Activated CD4-positive, alpha-beta T cell treated with anti-CD3 and anti-CD28 coated beads, Interleukin-2, amount 10 ng/mL, durations not matched to agents 7 days and 5 days (primary cell): ENCODE results near the gene BSN. TPM values are rescaled to one million over a fixed set of nuclear protein-coding genes. Genes with fewer than 3 reads are reported as not detected.

ENCODE experiments used
- CTCF ChIA-PET: fragments of 350-600 bp; sonication (Branson Sonifier 250); formaldehyde crosslinking; loops from one replicate; lab custom pipeline; 2021; ENCODE audit warnings: antibody characterized with exemption; lab: Charles Lee
- POLR2A ChIA-PET: fragments of 350-600 bp; sonication (Branson Sonifier 250); formaldehyde crosslinking; loops from one replicate; lab custom pipeline; 2021; ENCODE audit warnings: antibody characterized with exemption; lab: Charles Lee
- DNase-seq: peaks from one replicate; pipeline ENCODE4 v3.0.0-alpha.2; 2020
- H3K27ac Mint-ChIP-seq: one replicate; pipeline ENCODE4 v1.8.0; 2021; ENCODE audit warnings: mild to moderate bottlenecking, moderate library complexity, mixed read lengths
- H3K27me3 Mint-ChIP-seq: one replicate; pipeline ENCODE4 v1.8.0; 2021; ENCODE audit warnings: mixed read lengths
- H3K36me3 Mint-ChIP-seq: one replicate; pipeline ENCODE4 v1.8.0; 2021; ENCODE audit warnings: low read depth, mixed read lengths
- H3K4me1 Mint-ChIP-seq: one replicate; pipeline ENCODE4 v1.8.0; 2021; ENCODE audit warnings: mixed read lengths
- H3K4me3 Mint-ChIP-seq: one replicate; pipeline ENCODE4 v1.8.0; 2021; ENCODE audit warnings: mild to moderate bottlenecking, moderate library complexity, mixed read lengths
- H3K9me3 Mint-ChIP-seq: one replicate; pipeline ENCODE4 v1.8.0; 2021; ENCODE audit warnings: mixed read lengths
- total RNA-seq, 2 experiments: library from RNA; stranded (reverse); gene quantifications; one replicate each; pipeline ENCODE4 v1.2.3, GENCODE V29; 2021

The BSN gene
- total RNA-seq, 2 experiments from 2014 or later = 0.06 to 0.07 TPM

DNA sequence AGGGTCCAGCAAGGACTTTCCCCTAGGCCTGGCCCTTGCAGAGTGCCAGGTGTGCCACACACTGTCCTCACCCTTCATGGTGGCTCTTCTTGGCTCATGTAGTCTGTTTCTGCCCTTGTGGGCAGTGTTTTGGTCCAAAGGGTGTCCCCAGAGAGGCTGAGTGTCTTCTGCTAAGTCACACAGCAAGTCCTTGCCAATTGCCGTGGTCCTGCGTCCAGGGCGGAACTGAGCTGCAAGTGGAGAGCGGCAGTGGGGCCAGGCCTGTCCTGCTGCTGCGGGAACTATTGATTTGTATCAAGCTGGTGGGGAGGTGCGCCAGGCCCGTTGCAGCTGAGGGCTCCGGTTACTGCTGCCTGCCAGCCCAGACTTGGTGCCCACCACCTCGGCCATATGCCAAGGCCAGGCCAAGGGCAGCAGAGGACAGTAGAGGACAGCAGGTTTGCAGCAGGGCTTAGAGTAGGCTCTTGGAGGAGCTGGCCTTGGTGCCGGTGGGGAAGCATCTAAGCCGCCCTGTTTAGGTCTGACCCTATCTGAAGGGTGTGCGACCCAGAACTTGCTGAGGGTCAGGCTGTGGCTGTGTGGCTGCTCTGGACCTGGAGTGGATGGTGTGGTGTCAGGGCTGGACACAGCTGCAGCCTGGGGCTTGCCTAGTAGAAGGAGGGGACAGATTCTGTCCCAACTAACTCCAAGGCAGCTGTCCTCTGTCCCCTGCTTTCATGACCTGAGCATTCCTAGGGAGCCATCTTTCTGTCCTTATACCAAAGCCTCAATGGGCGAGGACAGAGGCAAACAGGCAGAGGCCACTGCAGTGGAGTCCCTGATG lies 160.7 kb downstream of the BSN start:
- CTCF ChIA-PET = interaction anchor here (1.2 kb wide), 1 partner anchor 10 kb away, joined by 4 read pairs; no protein-coding TSS in a partner anchor
- DNase-seq = no peak
- H3K36me3 Mint-ChIP-seq = peaks cover 5% of the 10 kb centered on the region
- H3K4me1 Mint-ChIP-seq = peaks cover 37% of the 10 kb centered on the region
- POLR2A ChIA-PET = no interaction called here
- H3K4me3 Mint-ChIP-seq = no peak overlapping the region
- H3K27ac Mint-ChIP-seq = no peak overlapping the region
- no peaks in the 10 kb centered on the region for H3K27me3 Mint-ChIP-seq
- no peaks in the 10 kb centered on the region for H3K9me3 Mint-ChIP-seq

GRCh38 chr3:49715611-49716121 lies 161.4 kb downstream of the BSN start:
- H3K9me3 Mint-ChIP-seq = no peaks in the 10 kb centered on the region
- DNase-seq = no peak
- H3K4me3 Mint-ChIP-seq = no peak overlapping the region
- no peaks in the 10 kb centered on the region for H3K27me3 Mint-ChIP-seq
- peaks cover 5% of the 10 kb centered on the region for H3K36me3 Mint-ChIP-seq
- peaks cover 39% of the 10 kb centered on the region for H3K4me1 Mint-ChIP-seq
- no peak overlapping the region for H3K27ac Mint-ChIP-seq
- CTCF ChIA-PET = no interaction called here
- POLR2A ChIA-PET = no interaction called here

DNA sequence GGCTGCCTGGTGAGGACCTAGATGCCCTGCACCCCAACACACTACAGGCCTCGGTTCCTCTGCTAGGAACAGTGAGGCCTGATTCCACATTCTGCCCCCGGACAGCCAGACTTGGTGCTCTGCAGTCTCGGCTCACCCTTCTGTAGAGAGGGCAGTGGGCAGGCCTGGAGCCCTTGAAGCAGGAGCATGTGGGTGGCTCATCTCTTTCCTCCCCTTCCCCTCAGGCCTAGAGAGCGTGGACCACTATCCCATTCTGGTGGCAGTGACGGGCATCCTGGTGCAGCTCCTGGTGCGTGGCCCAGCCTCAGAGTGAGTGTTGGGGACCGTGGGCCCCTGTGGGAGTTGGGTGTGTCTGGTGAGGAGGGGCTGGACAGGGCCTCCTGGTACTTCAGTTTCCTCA lies 161.9 kb downstream of the BSN start:
- Mint-ChIP-seq H3K4me3 (no peak overlapping the region), H3K27ac (no peak overlapping the region), H3K36me3 (peaks cover 7% of the 10 kb centered on the region), H3K9me3 (no peaks in the 10 kb centered on the region), H3K27me3 (no peaks in the 10 kb centered on the region), H3K4me1 (peaks cover 43% of the 10 kb centered on the region)
- ChIA-PET POLR2A (no interaction called here), CTCF (interaction anchor here (0.8 kb wide), 1 partner anchor 123 kb away, joined by 3 read pairs; no protein-coding TSS in a partner anchor)
- DNase-seq = no peak

GRCh38 chr3:49716691-49717210 lies 162.5 kb downstream of the BSN start:
- peaks cover 38% of the 10 kb centered on the region for H3K4me1 Mint-ChIP-seq
- no peak overlapping the region for H3K27ac Mint-ChIP-seq
- DNase-seq = no peak
- H3K36me3 Mint-ChIP-seq = peaks cover 9% of the 10 kb centered on the region
- POLR2A ChIA-PET = no interaction called here
- CTCF ChIA-PET = interaction anchor here (0.8 kb wide), 1 partner anchor 123 kb away, joined by 3 read pairs; no protein-coding TSS in a partner anchor
- no peak overlapping the region for H3K4me3 Mint-ChIP-seq
- no peaks in the 10 kb centered on the region for H3K9me3 Mint-ChIP-seq
- no peaks in the 10 kb centered on the region for H3K27me3 Mint-ChIP-seq

DNA sequence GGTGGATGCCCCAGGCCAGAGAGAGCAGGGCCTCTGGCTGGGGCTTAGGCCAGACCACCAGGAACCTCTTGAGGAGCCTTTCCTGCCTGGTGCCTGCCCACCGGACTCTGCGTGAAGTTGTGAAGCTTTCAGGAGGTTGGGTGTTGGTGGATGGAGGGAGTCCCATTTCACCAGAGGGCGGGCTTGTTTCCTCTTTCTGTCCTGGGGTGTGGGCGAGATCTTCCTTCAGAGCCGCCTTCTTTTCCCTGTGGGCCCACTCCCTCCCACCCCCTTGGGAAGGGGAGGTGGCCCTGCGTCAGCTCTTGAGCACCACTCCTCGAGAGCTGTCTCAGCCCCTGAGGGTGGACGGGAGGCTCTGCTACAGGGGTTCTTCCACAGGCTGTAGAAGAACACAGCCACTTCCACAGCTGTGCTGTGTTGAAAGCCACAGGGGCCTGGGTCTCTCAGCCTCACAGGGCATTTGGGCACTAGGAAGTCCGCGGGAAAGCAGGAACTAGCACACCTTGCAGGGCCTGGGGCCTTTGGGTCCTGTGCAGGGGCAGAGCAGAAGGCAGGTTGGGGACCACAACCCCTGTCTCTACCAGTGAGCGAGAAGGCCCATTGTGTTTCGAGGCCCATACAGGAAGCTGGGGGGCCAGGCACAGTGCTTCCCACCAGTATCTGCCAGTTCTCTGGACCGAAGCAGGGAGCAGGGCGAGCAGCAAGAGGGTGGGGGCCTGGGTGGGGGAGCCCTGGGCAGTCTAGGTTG lies 163.1 kb downstream of the BSN start:
- H3K9me3 Mint-ChIP-seq = no peaks in the 10 kb centered on the region
- DNase-seq = no peak
- POLR2A ChIA-PET = interaction anchor here (0.6 kb wide), 1 partner anchor 13 kb away, joined by 4 read pairs; no protein-coding TSS in a partner anchor
- peaks cover 38% of the 10 kb centered on the region for H3K4me1 Mint-ChIP-seq
- H3K36me3 Mint-ChIP-seq = peaks cover 8% of the 10 kb centered on the region
- CTCF ChIA-PET = interaction anchor here (0.5 to 2.7 kb wide), 4 partner anchors 10 to 122 kb away, joined by 3 to 9 read pairs (median 3); no protein-coding TSS in a partner anchor
- H3K27ac Mint-ChIP-seq = no peak overlapping the region
- no peak overlapping the region for H3K4me3 Mint-ChIP-seq
- no peaks in the 10 kb centered on the region for H3K27me3 Mint-ChIP-seq

DNA sequence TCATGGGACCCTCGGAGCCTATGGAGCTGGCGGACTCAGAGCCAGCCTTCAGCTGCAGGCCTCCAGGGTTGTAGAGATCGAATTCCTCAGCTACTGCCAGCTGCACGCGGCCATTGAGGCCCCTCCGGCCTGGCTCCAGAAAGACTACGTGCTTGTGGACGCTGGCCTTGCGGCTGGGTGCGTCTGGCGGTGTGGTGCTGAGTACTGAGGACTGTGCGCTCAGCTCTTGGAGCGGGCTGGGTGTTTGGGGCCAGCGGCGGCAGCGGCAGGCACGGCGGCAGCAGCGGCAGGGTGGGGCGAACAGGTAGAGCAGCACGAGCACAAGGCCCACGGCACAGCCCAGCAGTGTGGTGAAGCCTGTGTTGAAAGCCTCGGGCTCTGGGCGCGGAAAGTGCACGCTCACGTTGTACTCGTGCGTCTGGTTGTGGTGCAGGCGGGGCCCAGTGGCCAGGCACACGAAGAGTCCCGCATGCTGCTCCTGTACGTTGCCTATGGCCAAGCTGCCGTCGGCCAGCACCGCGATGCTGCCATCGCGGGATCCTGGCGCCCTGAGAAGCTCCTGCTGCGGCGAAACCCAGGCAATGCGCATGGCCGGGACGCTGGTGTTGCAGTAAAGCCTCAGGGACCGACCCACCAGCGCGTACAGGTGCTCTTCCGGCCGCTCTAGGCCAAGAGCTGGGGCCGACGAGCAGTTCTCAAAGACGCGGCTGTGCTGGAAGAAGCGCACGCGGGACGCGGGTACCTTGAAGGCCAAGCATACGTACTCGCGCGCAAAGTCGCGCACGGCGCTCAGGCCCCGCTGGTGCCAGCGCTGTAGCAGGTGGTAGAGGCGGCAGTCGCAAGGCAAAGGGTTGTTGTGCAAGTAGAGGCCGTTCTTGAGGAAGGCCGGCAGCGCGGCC lies 163.9 kb downstream of the BSN start:
- ChIA-PET POLR2A (interaction anchor here (0.6 kb wide), 1 partner anchor 14 kb away, joined by 4 read pairs; no protein-coding TSS in a partner anchor), CTCF (interaction anchor here (0.5 to 2.7 kb wide), 10 partner anchors 10 to 508 kb away, joined by 3 to 9 read pairs (median 3); partner anchors contain the start of genes INKA1 and IP6K1)
- peaks cover 13% of the 10 kb centered on the region for H3K36me3 Mint-ChIP-seq
- no peaks in the 10 kb centered on the region for H3K9me3 Mint-ChIP-seq
- no peaks in the 10 kb centered on the region for H3K27me3 Mint-ChIP-seq
- peak overlapping the region; percentile 78 for H3K4me3 Mint-ChIP-seq
- H3K4me1 Mint-ChIP-seq = peaks cover 35% of the 10 kb centered on the region
- no peak for DNase-seq
- peak overlapping the region; percentile 56 for H3K27ac Mint-ChIP-seq

DNA sequence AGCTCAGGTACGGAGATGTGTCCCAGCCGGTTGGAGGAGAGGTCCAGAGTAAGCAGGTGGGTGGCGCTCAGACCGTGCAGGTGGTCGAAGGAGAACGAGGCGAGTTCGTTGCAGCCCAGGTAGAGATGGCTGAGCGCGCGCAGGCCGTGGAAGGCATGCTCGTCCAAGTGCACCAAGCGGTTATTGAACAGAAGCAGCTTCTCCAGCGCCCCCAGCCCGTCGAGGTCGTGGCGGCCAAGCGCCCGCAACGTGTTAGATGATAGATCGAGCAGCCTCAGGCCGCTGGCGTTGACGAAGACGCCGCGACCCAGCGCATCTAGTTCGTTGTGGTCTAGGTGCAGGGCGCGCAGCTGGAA lies 164.6 kb downstream of the BSN start:
- H3K4me3 Mint-ChIP-seq = peak overlapping the region; percentile 78
- peaks cover 34% of the 10 kb centered on the region for H3K4me1 Mint-ChIP-seq
- H3K27ac Mint-ChIP-seq = peak overlapping the region; percentile 90
- CTCF ChIA-PET = interaction anchor here (0.6 to 2.7 kb wide), 10 partner anchors 12 to 508 kb away, joined by 3 to 9 read pairs (median 4); partner anchors contain the start of genes INKA1 and IP6K1
- POLR2A ChIA-PET = no interaction called here
- DNase-seq = no peak
- H3K9me3 Mint-ChIP-seq = no peaks in the 10 kb centered on the region
- no peaks in the 10 kb centered on the region for H3K27me3 Mint-ChIP-seq
- H3K36me3 Mint-ChIP-seq = peaks cover 13% of the 10 kb centered on the region

- Mint-ChIP-seq H3K36me3 (peaks cover 13% of the 10 kb centered on the region), H3K9me3 (no peaks in the 10 kb centered on the region), H3K27ac (peak within 1 kb of the TSS; percentile 90), H3K4me1 (peaks cover 35% of the 10 kb centered on the region), H3K4me3 (peak within 1 kb of the TSS; percentile 78), H3K27me3 (no peaks in the 10 kb centered on the region)
- ChIA-PET POLR2A (no interaction called here), CTCF (interaction anchor here (0.6 to 2.7 kb wide), 14 partner anchors 9 to 507 kb away, joined by 3 to 9 read pairs (median 4); partner anchors contain the start of genes INKA1 and IP6K1)
- DNase-seq = peak; percentile 94
Observed at GRCh38 chr3:49719214-49719884, 165.1 kb downstream of the BSN start, which contains the start of gene AMIGO3. Gene AMIGO3 (minus strand): TSS chr3:49719684. CDS start chr3:49719465, 219 bp downstream.

Other genes with a start within 250 kb of the BSN start
- gene USP4, start 214.4 kb upstream of the BSN start, total RNA-seq = 10 to 100 TPM; 87.1 to 88.4 TPM
- 100 to 1,000 TPM in 1 of 2 experiments, 10 to 100 TPM in 1; 89.7 to 110 TPM for gene GPX1, start 196.1 kb upstream of the BSN start, total RNA-seq
- gene RHOA, start 142.5 kb upstream of the BSN start, total RNA-seq = 100 to 1,000 TPM; 467 to 520 TPM
- 10 to 100 TPM; 23.3 to 24.8 TPM for gene TCTA, start 142.1 kb upstream of the BSN start, total RNA-seq
- 1 to 10 TPM; 6.2 to 6.3 TPM for gene AMT, start 132.0 kb upstream of the BSN start, total RNA-seq
- 10 to 100 TPM; 24.9 to 30.3 TPM for gene NICN1, start 125.2 kb upstream of the BSN start, total RNA-seq
- gene DAG1, start 84.2 kb upstream of the BSN start, total RNA-seq = 10 to 100 TPM; 15.4 to 18.1 TPM
- gene APEH, start 119.9 kb downstream of the BSN start, total RNA-seq = 100 to 1,000 TPM; 137 TPM
- gene MST1, start 135.0 kb downstream of the BSN start, total RNA-seq = 10 to 100 TPM in 1 of 2 experiments, 1 to 10 TPM in 1; 8.4 to 10.0 TPM
- 10 to 100 TPM; 47.5 to 49.2 TPM for gene RNF123, start 135.1 kb downstream of the BSN start, total RNA-seq
- gene AMIGO3, start 165.2 kb downstream of the BSN start, total RNA-seq = under 1 TPM in 1 of 2 experiments, not detected in 1; 0.30 TPM
- 10 to 100 TPM; 36.5 to 46.0 TPM for gene GMPPB, start 169.5 kb downstream of the BSN start, total RNA-seq
- gene IP6K1, start 232.1 kb downstream of the BSN start, total RNA-seq = 10 to 100 TPM; 35.7 to 38.9 TPM
- under 1 TPM in 1 of 2 experiments, not detected in 1; 0.08 TPM for gene CDHR4, start 245.4 kb downstream of the BSN start, total RNA-seq
- gene INKA1, start 248.8 kb downstream of the BSN start, total RNA-seq = under 1 TPM; 0.46 to 0.60 TPM